AG04450 (cell line): ENCODE data around the gene DACH1. TPM values are rescaled to one million over a fixed set of nuclear protein-coding genes. Genes with fewer than 3 reads are reported as not detected.
"Not testable (repeated sequence)": the region's sequence is repeated elsewhere in the genome, so short reads cannot be mapped to it uniquely, and the experiment has no call there.

Experiments
- CTCF ChIA-PET: fragments of 300-600, 350-600 bp; formaldehyde crosslinking; extraction: SDS; loops from one replicate; lab custom pipeline; 2022; ENCODE audit warnings: antibody characterized with exemption, inconsistent platforms; lab: Charles Lee
- POLR2A ChIA-PET: fragments of 350-600 bp; formaldehyde crosslinking; extraction: SDS; loops from one replicate; lab custom pipeline; 2021; ENCODE audit warnings: antibody characterized with exemption, inconsistent platforms; lab: Yijun Ruan, JAX
- DNase-seq: peaks from one replicate; pipeline ENCODE4 v3.0.0-alpha.2; 2011; ENCODE audit warnings: low read depth, low spot score
- H3K27ac ChIP-seq: one replicate; pipeline ENCODE4 v1.5.1; 2012; ENCODE audit warnings: low read depth, low read length, control low read depth
- H3K27me3 ChIP-seq: one replicate; pipeline ENCODE4 v1.6.0; 2012; ENCODE audit warnings: low read length; ENCODE audit not compliant: control insufficient read depth, insufficient read depth
- H3K4me3 ChIP-seq: 2 replicates; pipeline ENCODE4 v1.5.1; 2011; ENCODE audit warnings: mild to moderate bottlenecking, low read depth, low read length, control low read depth
- H3K9me3 ChIP-seq: 2 replicates; pipeline ENCODE4 v1.5.1; 2012; ENCODE audit warnings: low read length; ENCODE audit not compliant: control insufficient read depth, insufficient read depth
- CTCF ChIP-seq: IDR thresholded peaks from 2 replicates; pipeline ENCODE4 v1.5.1; 2011; ENCODE audit warnings: low read depth, low read length, control low read depth, inconsistent platforms
- polyA plus RNA-seq: library from polyadenylated mRNA; depleted of rRNA; stranded (reverse); fragments of >200 nt; gene quantifications from 2 replicates; pipeline ENCODE4 v1.2.3, GENCODE V29; 2011

Gene DACH1
- polyA plus RNA-seq, 1 experiment = 0.10 TPM

GRCh38 chr13:71842003-71842402 lies 25.0 kb downstream of the DACH1 start:
- Histone ChIP-seq H3K27ac (no peak overlapping the region), H3K27me3 (no peaks in the 10 kb centered on the region), H3K9me3 (no peaks in the 10 kb centered on the region), H3K4me3 (no peak overlapping the region)
- DNase-seq = no peak
- ChIA-PET CTCF (no interaction called here), POLR2A (no interaction called here)
- TF ChIP-seq CTCF = no peak

GRCh38 chr13:71838842-71839241 lies 28.2 kb downstream of the DACH1 start:
- no peak for DNase-seq
- CTCF ChIA-PET = no interaction called here
- no peak for TF ChIP-seq CTCF
- POLR2A ChIA-PET = no interaction called here
- H3K9me3 ChIP-seq = no peaks in the 10 kb centered on the region
- no peak overlapping the region for H3K4me3 ChIP-seq
- no peaks in the 10 kb centered on the region for H3K27me3 ChIP-seq
- H3K27ac ChIP-seq = no peak overlapping the region

GRCh38 chr13:71837582-71837981 lies 29.4 kb downstream of the DACH1 start:
- POLR2A ChIA-PET, H3K27ac ChIP-seq: not testable (repeated sequence)

GRCh38 chr13:71831716-71832115 lies 35.3 kb downstream of the DACH1 start:
- H3K4me3 ChIP-seq = no peak overlapping the region
- no peaks in the 10 kb centered on the region for H3K27me3 ChIP-seq
- H3K27ac ChIP-seq = no peak overlapping the region
- TF ChIP-seq CTCF = no peak
- DNase-seq = no peak
- ChIA-PET CTCF (no interaction called here), POLR2A (no interaction called here)
- no peaks in the 10 kb centered on the region for H3K9me3 ChIP-seq

More at GRCh38 chr13:71837582-71837981, 29.4 kb downstream of the DACH1 start:
- H3K27me3 ChIP-seq, DNase-seq, CTCF ChIA-PET, H3K4me3 ChIP-seq, H3K9me3 ChIP-seq: not testable (repeated sequence)

- no peak for TF ChIP-seq CTCF
- DNase-seq = no peak
- CTCF ChIA-PET = interaction anchor here (0.6 kb wide), 1 partner anchor 204 kb away, joined by 4 read pairs; no protein-coding TSS in a partner anchor
- Histone ChIP-seq H3K27me3 (no peaks in the 10 kb centered on the region), H3K27ac (no peak overlapping the region), H3K9me3 (no peaks in the 10 kb centered on the region), H3K4me3 (no peak overlapping the region)
- POLR2A ChIA-PET = no interaction called here
Observed at GRCh38 chr13:71830736-71831135, 36.3 kb downstream of the DACH1 start.

GRCh38 chr13:71830323-71830722 lies 36.7 kb downstream of the DACH1 start:
- POLR2A ChIA-PET = no interaction called here
- no peak overlapping the region for H3K27ac ChIP-seq
- TF ChIP-seq CTCF = no peak
- H3K9me3 ChIP-seq = no peaks in the 10 kb centered on the region
- no peak for DNase-seq
- H3K27me3 ChIP-seq = no peaks in the 10 kb centered on the region
- CTCF ChIA-PET = no interaction called here
- H3K4me3 ChIP-seq = no peak overlapping the region
